Right ventricle myocardium inferior (tissue), 1 donor: Measurements from ENCODE around the gene PLPP1. TPM values are rescaled to one million over a fixed set of nuclear protein-coding genes. Genes with fewer than 3 reads are reported as not detected.
"Not testable (repeated sequence)": the region's sequence is repeated elsewhere in the genome, so short reads cannot be mapped to it uniquely, and the experiment has no call there.

Source experiments
- ATAC-seq: fragments of 200-7000 bp; cut with Tn5 transposase; one replicate; pipeline ENCODE4 v1.9.1; 2020; ENCODE audit warnings: mild to moderate bottlenecking, moderate library complexity
- DNase-seq: peaks from one replicate; pipeline ENCODE4 v3.0.0; 2021; ENCODE audit errors: missing footprints
- intact Hi-C: fragments of 100-400 bp; cut with DNase I; formaldehyde crosslinking; loops from one replicate; pipeline ENCODE4 v1.11.0; 2022
- total RNA-seq: library from RNA; stranded (reverse); fragmentation: NEBNext Ultra II Directional; extraction: Animal tissue kit (Norgen Biotek cat#: 25700); gene quantifications from one replicate; pipeline ENCODE4 v1.2.1, GENCODE V29; 2021
- donor health status: DM: no; HTN: yes; CAD: no; lungs with severe emphysema.

The PLPP1 gene
- total RNA-seq, 1 donor from 2014 or later, result 74.1 TPM

DNA sequence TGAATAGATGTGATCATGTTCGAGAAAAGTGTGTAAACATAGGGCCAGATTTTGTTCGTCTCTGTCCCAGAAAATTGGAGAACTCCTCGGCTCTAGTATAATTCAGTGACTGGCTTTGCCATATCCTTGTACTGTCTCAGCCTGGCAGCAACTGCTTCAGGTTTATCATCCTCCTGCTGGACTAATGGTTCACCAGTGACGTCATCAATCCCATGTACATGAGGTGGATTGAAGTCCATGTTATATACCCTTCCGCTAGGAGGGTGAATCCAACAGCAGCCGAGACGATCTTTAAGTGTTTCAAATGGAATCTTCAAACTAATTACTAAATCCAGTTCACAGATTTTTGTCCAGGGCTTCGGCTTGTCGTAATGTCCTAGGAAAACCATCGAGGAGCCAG lies 17.1 kb upstream of the PLPP1 start:
- intact Hi-C loops, result no loop called here
- ATAC-seq (no peak), DNase-seq (no peak)

DNA sequence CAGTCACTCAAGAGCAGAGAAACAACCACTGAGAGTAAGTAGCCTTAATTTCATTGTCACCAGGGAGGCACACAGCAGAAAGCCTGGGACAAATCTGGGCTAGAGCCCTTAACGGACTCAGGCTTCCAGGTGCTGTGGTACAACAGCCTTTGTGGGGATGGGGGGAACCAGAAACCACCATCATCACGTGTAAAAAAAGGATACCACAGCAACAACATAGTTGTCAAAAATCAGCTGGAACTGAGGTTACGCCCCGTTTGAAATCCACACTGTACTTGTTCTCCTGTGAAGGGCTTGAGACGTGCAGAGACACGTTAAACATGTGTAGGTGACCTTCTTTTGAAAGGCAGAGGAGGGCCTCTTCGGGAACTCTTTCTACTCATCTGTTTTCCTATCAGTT lies 16.6 kb upstream of the PLPP1 start:
- DNase-seq (no peak), ATAC-seq (no peak)
- intact Hi-C loops, result no loop called here

DNA sequence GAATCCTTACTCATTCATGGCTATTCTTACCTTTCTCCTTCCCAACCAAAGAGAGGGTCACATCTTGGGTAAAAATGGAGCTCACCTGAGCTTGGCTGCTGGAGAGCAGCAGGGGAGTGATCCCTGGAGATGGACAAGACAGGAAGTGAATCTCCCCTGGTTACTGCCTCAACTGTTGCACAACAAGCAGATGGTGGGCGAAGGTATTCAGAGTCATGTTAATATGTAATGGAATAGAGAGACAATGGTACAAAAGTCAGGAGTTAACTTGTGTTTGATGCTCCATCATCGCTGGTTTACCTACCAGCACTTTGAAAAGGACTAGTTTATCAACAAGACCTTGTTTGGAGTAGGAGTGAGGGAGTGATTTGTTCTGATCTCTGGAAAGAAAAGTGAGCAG lies 13.0 kb upstream of the PLPP1 start:
- DNase-seq, result no peak
- intact Hi-C loops, result no loop called here
- ATAC-seq, result no peak

DNA sequence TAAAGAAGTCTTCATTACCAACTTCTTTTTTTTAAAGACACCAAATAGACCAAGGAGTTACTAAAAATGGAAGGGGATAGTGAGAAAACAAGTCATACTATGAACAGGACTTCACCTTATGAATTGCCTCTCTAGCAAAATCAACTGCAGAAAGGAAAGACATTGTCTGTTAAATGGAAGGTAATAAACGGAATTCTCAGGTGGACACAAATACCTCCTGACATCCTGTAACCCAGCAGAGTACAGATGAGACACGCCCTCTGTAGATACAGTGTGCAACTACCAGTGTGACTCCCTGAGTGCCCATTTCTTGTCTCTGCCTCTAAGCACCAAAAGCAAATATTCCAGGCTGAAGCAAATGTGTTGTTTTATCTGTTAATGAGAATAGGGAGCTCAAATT lies 12.2 kb upstream of the PLPP1 start:
- ATAC-seq, result no peak
- intact Hi-C loops, result no loop called here
- no peak for DNase-seq

DNA sequence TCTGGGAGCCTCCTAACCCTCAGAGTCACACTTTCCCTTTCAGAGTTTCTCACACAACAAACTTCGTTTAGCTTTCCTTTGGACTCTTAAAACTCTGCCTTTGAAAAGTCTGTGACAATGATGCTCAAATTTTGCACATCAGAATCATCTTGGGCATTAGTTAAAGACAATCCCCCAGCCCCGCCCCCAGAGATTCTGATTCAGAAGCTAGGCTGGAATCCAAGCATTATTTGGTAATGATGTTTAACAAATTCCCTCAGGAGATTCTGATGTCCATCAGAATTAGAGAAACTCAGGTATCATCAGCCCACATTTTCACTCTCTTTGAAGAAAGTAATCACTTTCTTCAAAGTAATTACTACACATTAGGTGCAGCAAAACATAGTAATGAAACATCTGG lies 9.6 kb upstream of the PLPP1 start:
- ATAC-seq (no peak), DNase-seq (no peak)
- intact Hi-C loops, result no loop called here

DNA sequence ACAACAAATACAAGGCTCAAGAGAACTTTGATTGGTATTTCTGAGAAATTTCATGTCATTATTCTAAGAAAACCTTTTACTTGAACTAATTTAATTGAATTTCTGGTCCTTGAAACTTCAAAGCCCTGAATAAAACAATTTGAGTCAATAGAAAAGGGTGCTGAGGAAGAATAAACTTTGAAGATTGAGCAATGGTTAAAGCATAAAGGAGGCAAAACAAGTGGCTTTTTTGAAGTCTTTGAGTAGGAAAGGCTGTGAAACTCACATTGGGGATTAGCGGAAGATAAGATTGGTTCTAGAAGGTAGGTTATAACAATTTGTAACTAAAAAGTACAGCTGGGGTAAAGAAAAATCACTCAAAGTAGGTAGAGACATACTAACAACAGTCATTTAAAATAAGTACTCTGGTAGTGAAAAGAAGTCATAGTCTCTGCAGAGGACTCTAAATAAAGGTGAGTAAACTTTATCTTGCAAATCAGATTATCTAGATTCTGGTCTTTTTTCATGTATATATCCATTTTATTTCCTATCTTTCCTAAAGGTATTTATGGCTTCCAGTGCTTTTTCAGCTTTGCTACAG lies 6.4 kb upstream of the PLPP1 start:
- DNase-seq, result no peak
- intact Hi-C loops, result no loop called here
- no peak for ATAC-seq

DNA sequence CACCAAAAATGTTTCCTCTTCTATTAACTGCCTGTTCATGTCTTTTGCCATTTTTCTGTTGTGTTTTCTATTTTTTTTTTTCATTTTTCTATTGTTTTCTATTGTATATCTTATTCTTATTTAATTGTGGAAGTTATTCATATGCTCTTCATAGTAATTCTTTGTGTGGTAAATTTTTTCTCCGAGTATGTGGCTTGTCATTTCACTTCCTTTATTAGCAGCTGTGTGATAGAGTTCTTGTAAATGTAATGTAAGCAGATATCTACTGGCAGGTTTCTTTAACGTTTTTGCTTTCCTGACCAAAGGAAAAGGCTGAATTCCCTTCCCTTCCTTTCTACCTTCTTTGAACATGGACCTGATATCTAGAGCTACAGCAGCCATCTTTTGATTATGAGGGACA lies 5.8 kb upstream of the PLPP1 start:
- no peak for DNase-seq
- intact Hi-C loops, result no loop called here
- no peak for ATAC-seq

DNA sequence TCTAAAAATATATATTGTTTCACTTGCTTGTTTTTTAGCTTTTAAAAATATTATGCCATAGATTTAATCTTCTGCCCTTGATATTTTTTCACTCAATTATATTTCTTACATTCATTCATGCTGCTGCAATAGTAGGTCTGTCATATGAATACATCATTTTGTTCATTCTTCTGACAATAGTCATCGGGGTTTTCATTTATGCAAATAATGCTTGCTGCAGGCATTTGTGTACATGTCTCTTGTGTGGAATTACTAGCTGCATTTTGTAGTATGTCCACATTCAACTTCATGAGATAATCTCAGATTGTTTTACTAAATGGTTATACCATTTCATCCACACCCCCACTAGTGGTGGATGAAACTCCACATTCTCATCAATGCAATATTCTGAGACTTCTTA lies 5.3 kb upstream of the PLPP1 start:
- DNase-seq (no peak), ATAC-seq (no peak)
- intact Hi-C loops, result no loop called here

DNA sequence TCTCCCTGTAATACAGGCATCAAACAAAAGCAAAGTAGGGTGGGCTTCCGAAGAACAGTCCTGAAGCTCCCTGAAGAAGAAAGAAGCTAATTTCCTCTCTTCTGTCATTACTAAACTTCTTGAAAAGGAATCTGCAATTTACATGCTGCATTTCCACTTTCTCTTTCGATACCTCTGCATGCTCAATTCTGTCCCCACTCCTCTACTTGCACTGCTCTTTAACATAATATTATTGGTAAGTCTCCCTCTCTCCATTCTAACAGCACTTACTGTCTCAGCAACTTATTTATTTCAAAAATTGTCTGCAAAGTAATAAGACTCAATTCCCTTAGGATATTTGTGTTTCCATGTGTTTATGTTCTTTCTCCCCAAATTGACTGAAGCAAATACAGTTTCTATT lies 3.9 kb upstream of the PLPP1 start:
- ATAC-seq, result no peak
- intact Hi-C loops, result loop anchor here (10.0 kb wide), 1 partner anchor 96 kb away; no protein-coding TSS in a partner anchor
- no peak for DNase-seq

DNA sequence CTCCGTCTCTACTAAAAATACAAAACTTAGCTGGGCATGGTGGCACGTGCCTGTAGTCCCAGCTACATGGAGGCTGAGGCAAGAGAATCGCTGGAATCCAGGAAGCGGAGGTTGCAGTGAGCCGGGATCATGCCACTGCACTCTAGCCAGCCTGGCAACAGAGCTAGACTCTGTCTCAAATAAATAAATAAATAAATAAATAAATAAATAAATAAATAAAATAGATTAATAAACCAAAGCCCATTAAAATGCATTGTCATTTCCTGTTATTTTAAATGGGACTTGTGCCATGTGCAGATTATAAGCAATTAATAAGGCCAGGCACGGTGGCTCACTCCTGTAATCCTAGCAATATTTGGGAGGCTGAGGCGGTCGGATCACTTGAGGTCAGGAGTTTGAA lies 2.6 kb upstream of the PLPP1 start:
- not testable (repeated sequence) for ATAC-seq, DNase-seq
- intact Hi-C loops, result loop anchor here (10.0 kb wide), 1 partner anchor 97 kb away; no protein-coding TSS in a partner anchor

DNA sequence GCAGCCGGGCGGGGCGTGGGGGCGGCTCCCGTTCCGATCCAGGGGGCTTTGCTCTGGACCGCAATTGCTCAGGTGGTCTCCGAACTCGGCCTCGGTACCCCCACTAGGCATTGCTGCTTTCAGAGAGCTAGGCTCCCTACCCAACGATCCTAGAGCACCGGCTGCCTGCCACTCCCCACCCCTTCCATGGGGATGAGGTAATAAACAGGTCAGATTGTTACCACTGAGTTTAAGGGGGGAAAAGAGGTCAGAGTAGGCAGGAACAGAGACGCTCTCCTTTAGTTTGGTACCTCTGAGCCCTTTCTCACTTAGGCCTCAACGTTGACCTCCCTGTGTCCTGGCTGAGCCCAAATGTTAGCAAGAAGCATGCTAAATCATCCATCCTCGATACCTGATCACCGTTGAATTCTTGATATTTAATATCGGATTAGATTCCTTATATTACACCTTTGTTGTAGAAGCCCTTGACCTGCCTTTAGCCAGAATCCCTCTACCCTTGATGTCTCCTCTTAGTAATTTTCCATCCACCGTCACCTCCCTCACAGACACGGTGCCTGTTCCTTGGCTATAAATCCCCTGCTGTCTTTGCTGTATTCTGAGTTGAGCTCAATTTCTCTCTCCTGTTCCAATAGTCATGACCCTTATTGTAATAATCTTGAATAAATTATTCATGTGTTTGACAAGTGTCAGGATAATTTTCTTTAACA lies 588 bp upstream of the PLPP1 start:
- DNase-seq (no peak), ATAC-seq (peak; percentile 27)
- intact Hi-C loops, result loop anchor here (2.0 to 10.0 kb wide), 2 partner anchors 41 to 99 kb away; no protein-coding TSS in a partner anchor

DNA sequence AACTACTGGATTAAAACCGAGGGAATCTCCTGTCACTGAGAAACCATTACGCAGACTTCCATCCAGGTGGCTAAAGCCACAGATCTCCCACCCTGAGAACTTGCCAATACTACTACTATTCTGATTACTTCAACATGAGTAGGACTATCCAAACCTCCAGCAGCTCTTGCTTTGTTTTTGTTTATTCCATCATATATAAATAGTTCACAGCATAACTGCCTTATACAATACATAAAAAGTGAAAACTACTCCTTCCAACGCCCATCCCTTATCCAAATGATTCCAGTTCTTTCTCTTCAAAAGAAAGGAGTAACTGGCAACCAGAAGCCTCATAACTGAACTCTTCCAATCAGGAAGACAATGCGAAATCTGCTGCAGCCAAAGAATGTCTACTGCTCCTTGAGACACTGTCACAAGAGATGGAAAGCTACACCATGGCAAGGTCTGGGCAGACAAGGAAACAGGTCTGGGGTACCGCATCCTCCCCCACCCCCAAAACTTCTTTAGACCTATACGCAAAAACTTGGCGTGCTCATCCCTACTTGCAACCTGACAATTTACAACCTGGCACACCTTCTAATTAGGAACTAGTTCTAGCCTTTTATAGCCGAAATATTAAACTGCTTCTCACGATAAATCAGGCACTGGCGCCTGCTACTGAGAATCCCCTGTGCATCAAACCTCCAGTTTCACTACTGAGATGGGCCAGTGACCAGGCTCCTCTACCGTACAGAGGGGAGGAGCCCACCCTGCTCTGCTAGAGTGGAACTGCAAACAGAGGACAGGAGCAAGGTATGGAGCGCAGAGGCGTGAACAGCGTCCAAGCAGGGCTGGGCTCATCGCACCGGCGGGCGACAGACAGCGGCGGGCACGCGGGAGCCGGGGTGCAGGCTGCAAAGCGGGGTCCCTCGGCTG lies 986 bp downstream of the PLPP1 start:
- intact Hi-C loops, result loop anchor here (1.0 to 10.0 kb wide), 6 partner anchors 43 to 159 kb away; no protein-coding TSS in a partner anchor
- DNase-seq, result no peak
- peak; percentile 51 for ATAC-seq

DNA sequence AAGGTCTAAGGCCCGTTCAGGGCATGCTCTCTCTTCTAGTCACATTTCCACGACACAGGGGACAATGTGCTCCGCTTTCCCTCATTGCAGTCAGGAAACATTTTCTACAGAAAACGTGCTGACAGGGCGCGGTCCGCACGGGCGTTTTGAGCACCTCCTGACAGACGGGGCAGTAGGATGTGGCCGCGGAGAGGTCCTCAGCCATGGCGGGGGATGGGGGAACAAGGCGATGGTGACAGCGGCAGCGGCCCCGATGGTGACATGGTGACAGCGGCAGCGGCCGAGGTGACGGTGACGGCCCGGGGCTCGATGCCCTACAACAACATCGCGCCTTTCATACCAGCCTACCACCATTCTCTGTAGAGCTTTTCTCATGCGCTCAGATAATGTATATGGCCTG lies 4.1 kb downstream of the PLPP1 start:
- ATAC-seq (no peak), DNase-seq (no peak)
- intact Hi-C loops, result loop anchor here (5.0 to 10.0 kb wide), 4 partner anchors 93 to 162 kb away; no protein-coding TSS in a partner anchor

DNA sequence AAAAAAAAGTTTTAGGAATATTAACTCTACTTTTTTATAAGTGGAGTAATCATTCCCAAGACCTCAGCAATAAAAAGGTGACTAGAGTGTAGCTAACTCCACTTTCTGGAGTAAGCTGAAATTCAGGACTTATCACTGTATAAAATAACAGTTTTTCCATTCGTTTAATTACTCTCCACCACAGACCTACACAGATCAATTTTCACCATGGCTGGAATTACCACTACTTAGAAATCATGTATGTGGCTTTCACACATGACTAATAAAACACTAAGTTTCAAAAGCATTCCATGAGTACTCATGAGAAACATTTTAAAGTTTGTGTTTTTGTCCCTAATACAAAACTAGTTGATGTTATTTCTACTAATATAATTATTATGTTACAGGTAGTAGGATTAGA lies 9.9 kb downstream of the PLPP1 start:
- intact Hi-C loops, result no loop called here
- DNase-seq, result no peak

DNA sequence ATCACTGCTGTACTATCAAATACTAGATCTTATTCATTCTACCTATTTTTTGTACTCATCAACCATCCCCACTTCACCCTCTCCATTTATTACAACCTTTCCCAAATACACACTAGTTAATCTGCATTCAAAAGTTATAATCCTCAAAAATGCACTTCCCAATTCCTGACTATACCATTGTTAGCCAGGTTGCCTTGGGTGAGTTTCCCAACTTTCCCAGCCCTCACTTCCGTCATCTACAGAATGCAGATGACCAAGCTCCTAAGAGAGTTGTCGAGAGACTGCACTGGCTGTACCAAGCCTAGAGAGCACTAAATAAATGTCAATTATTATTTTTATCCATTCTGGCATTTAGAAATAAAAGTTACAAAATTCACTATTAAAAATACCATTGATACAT lies 11.5 kb downstream of the PLPP1 start:
- no peak for ATAC-seq
- DNase-seq, result no peak
- intact Hi-C loops, result no loop called here

More for the DNA sequence above, 9.9 kb downstream of the PLPP1 start:
- ATAC-seq, result no peak

DNA sequence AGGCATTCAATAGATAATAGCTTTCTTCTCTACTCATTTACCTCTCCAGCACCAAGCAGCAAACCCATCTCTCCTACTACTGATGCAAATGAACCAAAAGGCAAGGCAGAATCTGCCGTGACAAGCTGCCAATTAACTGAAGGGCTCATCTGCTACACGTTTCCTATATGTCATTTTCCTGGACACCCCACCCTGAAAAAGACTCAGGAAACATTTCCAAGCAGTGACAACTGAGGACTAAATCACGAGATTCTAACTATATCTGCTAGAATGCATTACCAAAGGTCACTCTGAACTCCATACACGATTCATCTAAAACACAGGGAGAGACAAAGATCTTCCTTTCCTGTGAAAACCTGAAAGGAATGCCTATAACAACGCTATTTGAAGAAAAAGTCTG lies 12.9 kb downstream of the PLPP1 start:
- intact Hi-C loops, result no loop called here
- DNase-seq (no peak), ATAC-seq (no peak)

DNA sequence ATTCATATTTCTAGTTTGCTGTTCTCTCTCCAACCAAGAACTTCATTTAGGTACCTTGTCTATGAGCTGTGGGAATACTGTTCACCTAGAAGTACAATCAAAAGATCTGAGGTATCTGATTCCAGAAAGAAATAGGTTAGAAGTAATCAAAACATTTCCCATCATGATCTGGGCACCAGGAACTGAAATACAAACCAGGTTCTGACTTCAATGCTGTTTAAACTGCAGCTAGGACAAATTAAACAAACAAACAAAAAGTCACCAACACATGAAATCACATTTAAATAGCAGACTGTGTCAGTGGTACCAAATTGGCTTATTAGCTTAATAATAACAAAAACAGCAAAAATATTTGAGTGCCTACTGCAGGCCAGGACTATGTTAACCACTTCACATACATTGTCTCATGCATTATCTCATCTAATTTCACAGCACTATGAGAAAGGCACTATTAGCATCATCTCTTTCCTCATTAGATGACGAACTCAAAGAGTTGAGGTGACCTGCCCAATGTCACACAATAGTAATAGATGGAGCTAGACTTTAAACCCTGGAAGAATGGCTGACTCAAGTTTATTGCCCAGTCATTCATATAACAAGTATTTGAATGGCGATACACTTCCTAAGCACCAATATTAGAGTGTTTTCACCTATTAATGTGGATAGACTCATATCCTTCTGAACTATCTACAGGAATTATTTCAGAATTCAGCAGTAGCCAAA lies 14.5 kb downstream of the PLPP1 start:
- no peak for ATAC-seq
- intact Hi-C loops, result no loop called here

DNA sequence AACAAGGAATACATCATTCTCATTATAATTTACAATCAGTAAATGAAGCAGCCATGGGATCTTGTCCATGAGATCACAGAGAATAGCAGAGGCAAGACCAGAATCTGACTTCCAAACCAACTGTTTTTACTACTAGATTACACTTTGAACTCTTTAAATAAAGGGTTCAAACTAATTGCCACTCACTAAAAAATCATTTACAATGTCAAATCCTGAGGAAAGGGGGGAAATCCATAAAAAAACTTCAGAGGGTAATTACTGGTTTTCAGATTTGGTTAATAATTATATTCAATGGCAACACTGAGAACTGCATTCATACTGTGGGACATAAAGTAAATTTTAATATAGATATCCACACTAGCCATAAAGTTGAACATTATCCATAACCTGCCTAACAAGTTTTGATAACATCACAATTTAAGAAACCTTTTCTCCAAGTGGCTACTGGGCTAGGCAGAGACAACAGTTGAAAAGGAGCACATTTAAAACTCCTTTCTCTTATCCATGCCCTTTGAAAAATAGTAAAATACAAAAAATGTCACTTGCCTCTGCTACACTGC lies 15.9 kb downstream of the PLPP1 start:
- ATAC-seq (no peak), DNase-seq (no peak)
- intact Hi-C loops, result no loop called here

More for the DNA sequence above, 14.5 kb downstream of the PLPP1 start:
- DNase-seq, result no peak

DNA sequence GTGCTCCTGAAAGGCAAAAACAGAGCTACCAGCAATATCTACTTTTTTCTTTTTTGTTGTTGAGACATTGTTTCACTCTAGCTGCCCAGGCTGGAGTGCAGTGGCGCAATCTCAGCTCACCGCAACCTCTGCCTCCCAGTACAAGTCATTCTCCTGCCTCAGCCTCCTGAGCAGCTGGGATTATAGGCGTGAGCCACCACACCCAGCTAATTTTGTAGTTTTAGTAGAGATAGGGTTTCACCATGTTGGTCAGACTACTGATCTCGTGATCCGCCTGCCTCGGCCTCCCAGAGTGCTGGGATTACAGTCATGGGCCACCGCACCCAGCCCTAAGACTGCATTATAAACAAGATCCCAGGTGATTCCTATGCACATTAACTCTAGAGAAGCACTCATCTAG lies 17.0 kb downstream of the PLPP1 start:
- intact Hi-C loops, result no loop called here
- DNase-seq, result no peak
- ATAC-seq, result no peak
